SK-N-SH (cell line): Measurements from ENCODE around the gene NDEL1. TPM values are rescaled to one million over a fixed set of nuclear protein-coding genes. Genes with fewer than 3 reads are reported as not detected.

Source experiments
- CTCF ChIA-PET: fragments of 300-600, 350-600 bp; formaldehyde crosslinking; extraction: SDS; loops from one replicate; lab custom pipeline; 2021; lab: Yijun Ruan, JAX
- POLR2A ChIA-PET: fragments of 350-600 bp; sonication (Branson Sonifier 250); formaldehyde crosslinking; extraction: SDS; loops from one replicate; lab custom pipeline; 2020; ENCODE audit warnings: antibody characterized with exemption, inconsistent platforms; lab: Yijun Ruan, JAX
- DNase-seq: peaks from one replicate; pipeline ENCODE4 v3.0.0; 2012
- H2AFZ ChIP-seq: fragments of 200-600 bp; sonication (generic); 2 replicates; pipeline ENCODE4 v1.8.1; 2016; ENCODE audit warnings: antibody characterized with exemption, mild to moderate bottlenecking, low read depth
- H3F3A ChIP-seq: fragments of 200-600 bp; sonication (generic); replicated peaks from 2 replicates; pipeline ENCODE3; 2016; ENCODE audit warnings: antibody characterized with exemption, mild to moderate bottlenecking; ENCODE audit not compliant: insufficient read depth
- H3K27ac ChIP-seq, 2 experiments: fragments of 200-500 bp in 1 of 2; fragments of 200-600 bp in 1 of 2; sonication (Bioruptor generic) in 1 of 2; sonication (generic), shearing (Covaris generic) in 1 of 2; 2 replicates each; pipeline versions ENCODE4 v1.5.1 to v1.6.1; 2014 to 2016; ENCODE audit warnings: low read depth in 2 of 2, inconsistent platforms in 1 of 2, low read length in 1 of 2, mild to moderate bottlenecking in 1 of 2, mixed read lengths in 1 of 2
- H3K27me3 ChIP-seq: fragments of 200-600 bp; sonication (generic), shearing (Covaris generic); 2 replicates; pipeline ENCODE4 v1.6.1; 2016; ENCODE audit warnings: mixed run types; ENCODE audit not compliant: insufficient read depth
- H3K36me3 ChIP-seq, 2 experiments: fragments of 200-500 bp in 1 of 2; fragments of 200-600 bp in 1 of 2; sonication (Bioruptor generic) in 1 of 2; sonication (generic) in 1 of 2; replicated peaks in 1 of 2; 2 replicates each; pipeline versions ENCODE3 to v1.5.1; 2014 to 2016; ENCODE audit warnings: low read length in 1 of 2, mild to moderate bottlenecking in 1 of 2; ENCODE audit not compliant: insufficient read depth in 2 of 2, control insufficient read depth in 1 of 2
- H3K4me1 ChIP-seq, 2 experiments: fragments of 200-500 bp in 1 of 2; fragments of 200-600 bp in 1 of 2; sonication (Bioruptor generic) in 1 of 2; sonication (generic), shearing (Covaris generic) in 1 of 2; 2 replicates each; pipeline versions ENCODE4 v1.5.1 to v1.6.1; 2014 to 2016; ENCODE audit warnings: low read depth in 1 of 2, low read length in 1 of 2, mixed run types in 1 of 2; ENCODE audit not compliant: insufficient read depth in 2 of 2, control insufficient read depth in 1 of 2
- H3K4me2 ChIP-seq: fragments of 200-600 bp; sonication (generic), shearing (Covaris generic); 2 replicates; pipeline ENCODE4 v1.6.1; 2017; ENCODE audit warnings: mixed run types
- H3K4me3 ChIP-seq, 2 experiments: fragments of 200-500 bp in 1 of 2; fragments of 200-600 bp in 1 of 2; sonication (Bioruptor generic) in 1 of 2; sonication (generic), shearing (Covaris generic) in 1 of 2; 2 replicates each; pipeline versions ENCODE4 v1.5.1 to v1.8.1; 2014 to 2016; ENCODE audit warnings: low read depth in 2 of 2, inconsistent platforms in 1 of 2, low read length in 1 of 2, mild to moderate bottlenecking in 1 of 2, mixed read lengths in 1 of 2, moderate library complexity in 1 of 2
- H3K79me2 ChIP-seq: fragments of 200-600 bp; sonication (generic); 2 replicates; pipeline ENCODE4 v1.8.1; 2017; ENCODE audit warnings: mild to moderate bottlenecking; ENCODE audit not compliant: insufficient read depth
- H3K9ac ChIP-seq: fragments of 200-600 bp; sonication (generic); 2 replicates; pipeline ENCODE4 v1.6.1; 2017; ENCODE audit warnings: mixed run types
- H3K9me2 ChIP-seq: fragments of 200-600 bp; sonication (generic); 2 replicates; pipeline ENCODE4 v1.6.1; 2017; ENCODE audit warnings: mixed run types
- H3K9me3 ChIP-seq: fragments of 200-600 bp; sonication (generic); 2 replicates; pipeline ENCODE4 v1.6.1; 2017; ENCODE audit warnings: mixed run types, mild to moderate bottlenecking, moderate library complexity
- H4K20me1 ChIP-seq: fragments of 200-600 bp; sonication (generic); 2 replicates; pipeline ENCODE4 v1.6.1; 2017; ENCODE audit warnings: mild to moderate bottlenecking, mixed run types; ENCODE audit not compliant: insufficient read depth
- ELF1 ChIP-seq: IDR thresholded peaks from 2 replicates; pipeline ENCODE4 v1.4.0; 2012
- EP300 ChIP-seq, 2 experiments: IDR thresholded peaks; 2 replicates each; pipeline versions ENCODE4 v1.4.0 to v1.6.1; 2012; ENCODE audit warnings: borderline replicate concordance in 1 of 2, low read depth in 1 of 2, low read length in 1 of 2
- EZH2phosphoT487 ChIP-seq: fragments of 200-600 bp; sonication (generic); IDR thresholded peaks from 2 replicates; pipeline ENCODE4 v1.6.1; 2017; ENCODE audit warnings: low read depth, mixed run types, mild to moderate bottlenecking, antibody characterized with exemption, moderate library complexity, borderline replicate concordance
- FOXJ3 ChIP-seq: sonication (generic); formaldehyde crosslinking; IDR thresholded peaks from 2 replicates; pipeline ENCODE4 v1.5.1; 2020; ENCODE audit warnings: mild to moderate bottlenecking, missing genetic modification reagents
- FOXM1 ChIP-seq: IDR thresholded peaks from 2 replicates; pipeline ENCODE4 v1.4.0; 2012; ENCODE audit warnings: low read depth, mild to moderate bottlenecking
- GATA2 ChIP-seq: sonication (generic); formaldehyde crosslinking; IDR thresholded peaks from 2 replicates; pipeline ENCODE4 v1.5.0; 2020; ENCODE audit warnings: mild to moderate bottlenecking, missing genetic modification reagents
- JUND ChIP-seq: IDR thresholded peaks from 2 replicates; pipeline ENCODE4 v1.4.0; 2012
- MEF2A ChIP-seq: IDR thresholded peaks from 2 replicates; pipeline ENCODE4 v1.4.0; 2012; ENCODE audit warnings: low read depth, borderline replicate concordance
- MXI1 ChIP-seq: IDR thresholded peaks from 2 replicates; pipeline ENCODE4 v1.6.1; 2012; ENCODE audit warnings: mild to moderate bottlenecking, low read depth, low read length, improper control_type of control experiment
- NFIC ChIP-seq: IDR thresholded peaks from 2 replicates; pipeline ENCODE4 v1.4.0; 2012; ENCODE audit warnings: borderline replicate concordance
- PBX3 ChIP-seq: IDR thresholded peaks from 2 replicates; pipeline ENCODE4; 2012
- RCOR1 ChIP-seq: fragments of 150-350 bp; IDR thresholded peaks from 2 replicates; pipeline ENCODE4 v1.6.1; 2017; ENCODE audit warnings: antibody characterized with exemption, low read length
- REST ChIP-seq: IDR thresholded peaks from 2 replicates; pipeline ENCODE4 v1.6.1; 2012; ENCODE audit warnings: mild to moderate bottlenecking, low read depth, low read length, moderate library complexity
- SIN3A ChIP-seq: IDR thresholded peaks from 2 replicates; pipeline ENCODE4 v1.6.1; 2012; ENCODE audit warnings: low read depth, mild to moderate bottlenecking, low read length, moderate library complexity, borderline replicate concordance
- SMC3 ChIP-seq: IDR thresholded peaks from 2 replicates; pipeline ENCODE4 v1.6.1; 2012; ENCODE audit warnings: low read depth, low read length, improper control_type of control experiment
- TAF1 ChIP-seq: IDR thresholded peaks from 2 replicates; pipeline ENCODE4 v1.6.1; 2012; ENCODE audit warnings: low read depth, mild to moderate bottlenecking, low read length, moderate library complexity, borderline replicate concordance
- TCF12 ChIP-seq: IDR thresholded peaks from 2 replicates; pipeline ENCODE4 v1.4.0; 2012
- TEAD4 ChIP-seq: IDR thresholded peaks from 2 replicates; pipeline ENCODE4 v1.4.0; 2012; ENCODE audit warnings: mild to moderate bottlenecking, borderline replicate concordance; ENCODE audit not compliant: insufficient read depth
- YY1 ChIP-seq: IDR thresholded peaks from 2 replicates; pipeline ENCODE4 v1.4.0; 2012; ENCODE audit warnings: low read depth, mild to moderate bottlenecking
- WGBS: methylation state at CpG from one replicate; pipeline ENCODE4 v1.1.6; 2017; ENCODE audit warnings: low lambda C conversion rate; 5-methylcytosine and 5-hydroxymethylcytosine counted together
- polyA plus RNA-seq, 3 experiments: library from polyadenylated mRNA; depleted of rRNA; stranded (reverse); fragments of >200 nt; gene quantifications; 2 replicates each; pipeline ENCODE4 v1.2.3, GENCODE V29; 2012

NDEL1 gene
- polyA plus RNA-seq, 1 of the 3 experiments (the other 2 are of a cell fraction): 49.5 TPM

- Histone ChIP-seq H3K79me2 (no peaks in the 10 kb centered on the region), H3F3A (no peaks in the 10 kb centered on the region), H3K27me3 (peaks cover 8% of the 10 kb centered on the region; the same call in 1 of the 2 replicates), H4K20me1 (no peaks in the 10 kb centered on the region), H2AFZ (no peak overlapping the region), H3K9ac (no peak overlapping the region), H3K4me1 (no peaks in the 10 kb centered on the region), H3K9me3 (no peaks in the 10 kb centered on the region), H3K9me2 (no peaks in the 10 kb centered on the region), H3K4me2 (no peak overlapping the region), H3K4me3 (no peak overlapping the region), H3K27ac (no peak overlapping the region), H3K36me3 (no peaks in the 10 kb centered on the region)
- TF ChIP-seq SMC3 (no peak), EZH2phosphoT487 (no peak), NFIC (no peak), FOXJ3 (CRISPR knock-in tag) (no peak), REST (no peak), JUND (no peak), YY1 (no peak), TEAD4 (no peak), PBX3 (no peak), SIN3A (no peak), ELF1 (no peak), EP300 (IDR thresholded peaks at IDR 0.05; ENCODE audit: borderline replicate concordance in 1 of 2, low read depth in 1 of 2, low read length in 1 of 2) (no peak)
- POLR2A ChIA-PET: no interaction called here
- DNase-seq: no peak
- 59% methylated on average over 11 of the region's 11 CpGs for WGBS
- CTCF ChIA-PET: interaction anchor here (0.7 to 4.7 kb wide), 2 partner anchors 19 to 343 kb away, joined by 3 to 20 read pairs; no protein-coding TSS in a partner anchor
Observed at GRCh38 chr17:8402921-8403536, 32.7 kb upstream of the NDEL1 start.

GRCh38 chr17:8405499-8406016, 30.1 kb upstream of the NDEL1 start:
- Histone ChIP-seq H3F3A (no peaks in the 10 kb centered on the region), H3K36me3 (no peaks in the 10 kb centered on the region), H3K27me3 (no peaks in the 10 kb centered on the region; the same call in 1 of the 2 replicates), H3K4me1 (no peaks in the 10 kb centered on the region), H3K4me3 (no peak overlapping the region), H3K9me3 (no peaks in the 10 kb centered on the region), H2AFZ (no peak overlapping the region), H3K27ac (no peak overlapping the region), H3K79me2 (no peaks in the 10 kb centered on the region), H3K9me2 (no peaks in the 10 kb centered on the region), H3K9ac (no peak overlapping the region), H4K20me1 (no peaks in the 10 kb centered on the region), H3K4me2 (no peak overlapping the region)
- CTCF ChIA-PET: interaction anchor here (0.6 to 4.7 kb wide), 3 partner anchors 57 to 380 kb away, joined by 3 to 20 read pairs (median 12); no protein-coding TSS in a partner anchor
- POLR2A ChIA-PET: no interaction called here
- 87% methylated on average over 8 of the region's 11 CpGs for WGBS
- no peak for DNase-seq
- no peak for TF ChIP-seq TAF1
- TF ChIP-seq SIN3A: no peak
- TF ChIP-seq MXI1: no peak
- no peak for TF ChIP-seq SMC3
- no peak for TF ChIP-seq TCF12
- no peak for TF ChIP-seq RCOR1
- no peak for TF ChIP-seq FOXM1
- TF ChIP-seq EZH2phosphoT487: no peak
- TF ChIP-seq EP300 (IDR thresholded peaks at IDR 0.05; ENCODE audit: borderline replicate concordance in 1 of 2, low read depth in 1 of 2, low read length in 1 of 2): no peak
- no peak for TF ChIP-seq GATA2 (CRISPR knock-in tag)
- TF ChIP-seq ELF1: no peak
- no peak for TF ChIP-seq REST
- TF ChIP-seq YY1: no peak
- no peak for TF ChIP-seq MEF2A
